Hepatocyte (in vitro differentiated cells): ENCODE data around the gene CLN5.

Experiments used
- EZH2 ChIP-seq: fragments of 200-600 bp; sonication (generic); IDR thresholded peaks from 2 replicates; pipeline ENCODE4 v1.6.1; 2016; ENCODE audit warnings: antibody characterized with exemption, mild to moderate bottlenecking, borderline replicate concordance
- EZH2phosphoT487 ChIP-seq: fragments of 200-600 bp; sonication (generic); IDR thresholded peaks from one replicate; pipeline ENCODE4 v1.6.1; 2018; ENCODE audit warnings: antibody characterized with exemption, mild to moderate bottlenecking, low read depth, moderate library complexity; ENCODE audit not compliant: unreplicated experiment, severe bottlenecking
- TF ChIP-seq, protein P1 (sequence below): fragments of 200-600 bp; sonication (generic); IDR thresholded peaks from 2 replicates; pipeline ENCODE4 v1.5.1; 2016; ENCODE audit warnings: antibody characterized with exemption, mild to moderate bottlenecking; ENCODE audit not compliant: poor library complexity

DNA sequence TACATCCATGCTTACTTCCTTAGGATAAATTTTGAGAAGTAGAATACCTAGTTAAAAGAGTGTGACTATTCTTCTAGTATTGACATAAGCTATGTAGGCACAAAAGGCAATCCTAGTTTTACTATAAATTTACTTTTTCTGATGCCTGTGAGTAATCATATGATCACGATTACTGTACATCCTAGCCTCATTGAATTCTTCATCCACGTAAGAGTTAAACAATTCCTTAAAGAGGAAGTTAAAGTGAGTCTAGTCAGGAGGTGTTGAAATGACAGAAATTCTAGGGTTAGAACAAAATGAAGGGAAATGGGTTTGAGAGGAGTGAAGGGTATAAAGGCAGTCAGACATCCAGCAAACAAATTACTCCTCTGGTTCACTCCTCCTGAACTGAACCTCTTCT is 43.7 kb upstream of the CLN5 start, which contains the start of gene ACOD1:
- TF ChIP-seq, protein P1, sequence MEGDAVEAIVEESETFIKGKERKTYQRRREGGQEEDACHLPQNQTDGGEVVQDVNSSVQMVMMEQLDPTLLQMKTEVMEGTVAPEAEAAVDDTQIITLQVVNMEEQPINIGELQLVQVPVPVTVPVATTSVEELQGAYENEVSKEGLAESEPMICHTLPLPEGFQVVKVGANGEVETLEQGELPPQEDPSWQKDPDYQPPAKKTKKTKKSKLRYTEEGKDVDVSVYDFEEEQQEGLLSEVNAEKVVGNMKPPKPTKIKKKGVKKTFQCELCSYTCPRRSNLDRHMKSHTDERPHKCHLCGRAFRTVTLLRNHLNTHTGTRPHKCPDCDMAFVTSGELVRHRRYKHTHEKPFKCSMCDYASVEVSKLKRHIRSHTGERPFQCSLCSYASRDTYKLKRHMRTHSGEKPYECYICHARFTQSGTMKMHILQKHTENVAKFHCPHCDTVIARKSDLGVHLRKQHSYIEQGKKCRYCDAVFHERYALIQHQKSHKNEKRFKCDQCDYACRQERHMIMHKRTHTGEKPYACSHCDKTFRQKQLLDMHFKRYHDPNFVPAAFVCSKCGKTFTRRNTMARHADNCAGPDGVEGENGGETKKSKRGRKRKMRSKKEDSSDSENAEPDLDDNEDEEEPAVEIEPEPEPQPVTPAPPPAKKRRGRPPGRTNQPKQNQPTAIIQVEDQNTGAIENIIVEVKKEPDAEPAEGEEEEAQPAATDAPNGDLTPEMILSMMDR: no peak
- TF ChIP-seq EZH2 (no peak), EZH2phosphoT487 (no peak)
